SIG-M5 treated with dmso at 0.1 percent for 504 hours (cell line): ENCODE measurements around the gene RBPJ.

Source experiments
- DNase-seq: peaks from one replicate; lab custom pipeline; 2025; ENCODE audit not compliant: unreplicated experiment; lab: John Stamatoyannopoulos, UW

The RBPJ gene

GRCh38 chr4:26320538-26321372 lies at the start of gene RBPJ:
Gene RBPJ, plus strand, starts transcription at chr4:26321014. Its CDS starts 15 bp downstream, at chr4:26321029.
- DNase-seq, result peak; percentile 93

- DNase-seq, result no peak
Observed at GRCh38 chr4:26271703-26272102, 49.1 kb upstream of the RBPJ start.

DNA sequence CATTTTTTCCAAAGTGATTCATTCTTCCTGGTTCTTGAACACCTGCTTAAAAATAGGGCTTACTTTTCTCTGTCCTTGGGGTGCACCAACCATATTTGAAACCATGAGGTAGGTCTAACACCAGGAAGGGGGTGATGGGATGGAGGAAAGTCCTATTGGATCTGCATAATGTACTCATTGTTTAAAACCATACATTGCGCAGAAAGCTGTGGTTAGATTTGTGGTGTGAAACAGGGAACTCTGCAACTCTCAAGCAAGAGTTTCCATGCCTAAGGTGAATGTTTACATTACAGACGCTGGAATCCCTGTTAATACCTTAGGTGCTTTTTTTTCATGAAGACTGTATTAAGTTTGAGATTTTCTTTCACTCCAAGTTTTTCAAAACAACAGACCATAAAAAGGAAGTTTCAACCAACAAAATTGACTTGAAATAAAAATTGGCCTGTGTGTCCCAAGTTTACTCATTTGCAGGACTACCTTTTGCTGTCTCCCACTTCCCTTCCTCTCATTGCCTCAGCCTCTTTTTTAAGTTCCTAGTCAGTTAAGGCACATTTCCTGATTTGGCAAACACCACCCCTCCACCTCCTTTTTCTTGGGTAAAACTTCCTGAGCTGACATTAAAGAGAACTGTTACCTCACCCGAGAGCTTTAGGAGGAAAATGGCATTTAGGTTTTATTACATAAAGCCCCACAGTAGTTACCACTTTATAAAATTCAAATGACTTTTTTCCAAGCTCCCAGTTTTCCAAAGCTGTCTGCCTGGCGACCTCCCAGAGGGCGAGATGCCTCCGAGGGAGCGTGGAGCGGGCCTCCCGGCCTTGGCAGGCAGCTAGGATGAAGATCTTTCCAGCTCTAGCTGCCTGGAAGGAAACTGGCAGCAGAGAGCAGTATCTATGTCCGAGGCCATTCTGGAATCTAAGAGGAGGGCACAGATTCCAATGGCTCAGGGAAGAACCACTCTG lies 47.9 kb upstream of the RBPJ start:
- DNase-seq, result peak; percentile 91

GRCh38 chr4:26273616-26273980 lies 47.2 kb upstream of the RBPJ start:
- DNase-seq, result peak; percentile 93

GRCh38 chr4:26275281-26275680 lies 45.5 kb upstream of the RBPJ start:
- DNase-seq, result peak; percentile 71

- DNase-seq, result no peak
Observed at GRCh38 chr4:26279446-26279845, 41.4 kb upstream of the RBPJ start.

DNA sequence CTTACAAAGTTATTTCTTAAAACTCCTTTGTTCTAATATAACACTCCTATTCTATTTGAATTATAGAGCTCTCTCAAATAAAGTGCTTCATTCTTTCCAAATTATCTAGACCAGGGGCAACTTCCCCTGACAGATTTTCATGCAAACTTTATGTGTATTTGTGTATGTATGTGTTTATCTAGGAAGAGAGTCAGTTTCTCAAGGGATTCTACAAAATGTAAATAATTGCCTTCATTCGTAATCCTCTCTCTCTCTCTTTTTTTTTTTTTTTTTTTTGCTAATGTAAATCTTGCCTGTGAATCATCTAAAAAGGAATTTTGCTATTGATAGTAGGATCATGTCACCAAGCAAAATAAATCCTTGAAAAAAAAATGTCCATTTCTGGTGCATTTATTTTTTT lies 38.9 kb upstream of the RBPJ start:
- DNase-seq, result no peak

DNA sequence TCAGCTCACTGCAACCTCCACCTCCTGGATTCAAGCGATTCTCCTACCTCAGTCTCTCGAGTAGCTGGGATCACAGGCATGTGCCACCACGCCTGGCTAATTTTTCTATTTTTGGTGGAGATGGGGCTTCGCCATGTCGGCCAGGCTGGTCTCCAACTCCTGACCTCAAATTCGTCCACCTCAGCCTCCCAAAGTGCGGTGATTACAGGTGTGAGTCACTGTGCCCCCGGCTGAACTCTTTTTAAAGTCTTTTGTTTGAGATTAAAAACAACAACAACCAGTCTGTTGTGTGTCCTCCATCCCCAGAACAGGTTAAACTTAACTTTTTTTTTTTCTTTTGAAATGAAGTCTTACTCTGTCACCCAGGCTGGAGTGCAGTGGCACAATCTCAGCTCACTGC lies 36.3 kb upstream of the RBPJ start:
- no peak for DNase-seq

- DNase-seq, result no peak
Observed at GRCh38 chr4:26285272-26285671, 35.5 kb upstream of the RBPJ start.

GRCh38 chr4:26287756-26288155 lies 33.1 kb upstream of the RBPJ start:
- peak; percentile 51 for DNase-seq

DNA sequence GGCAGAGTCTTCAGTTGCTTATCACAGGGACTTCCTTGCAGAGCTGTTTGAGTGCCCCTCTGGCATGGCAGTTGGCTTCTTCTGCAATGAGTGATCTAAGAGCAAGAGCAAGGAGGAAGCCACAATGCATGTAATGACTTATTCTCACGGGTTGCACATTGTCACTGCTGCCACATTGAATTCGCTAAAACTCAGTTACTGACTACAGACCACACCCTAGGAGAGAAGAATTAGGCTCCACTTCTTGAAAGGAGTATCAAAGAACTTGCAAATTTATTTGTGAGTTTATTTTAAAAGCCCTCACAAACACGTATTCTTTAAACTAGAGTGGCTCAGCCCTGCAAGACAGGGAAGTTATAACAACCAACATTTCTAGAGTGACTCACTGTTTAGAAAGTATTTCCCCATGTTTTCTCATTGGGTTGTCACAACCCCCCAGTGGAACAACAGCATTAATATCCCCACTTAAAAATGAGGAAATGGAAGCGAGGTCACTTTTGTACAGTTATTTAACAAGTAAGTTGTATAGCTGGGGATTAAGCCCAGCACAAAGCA lies 32.4 kb upstream of the RBPJ start:
- peak; percentile 97 for DNase-seq

GRCh38 chr4:26289401-26289800 lies 31.4 kb upstream of the RBPJ start:
- DNase-seq, result no peak

GRCh38 chr4:26290321-26290720 lies 30.5 kb upstream of the RBPJ start:
- DNase-seq, result no peak

GRCh38 chr4:26294904-26295303 lies 25.9 kb upstream of the RBPJ start:
- DNase-seq, result no peak

DNA sequence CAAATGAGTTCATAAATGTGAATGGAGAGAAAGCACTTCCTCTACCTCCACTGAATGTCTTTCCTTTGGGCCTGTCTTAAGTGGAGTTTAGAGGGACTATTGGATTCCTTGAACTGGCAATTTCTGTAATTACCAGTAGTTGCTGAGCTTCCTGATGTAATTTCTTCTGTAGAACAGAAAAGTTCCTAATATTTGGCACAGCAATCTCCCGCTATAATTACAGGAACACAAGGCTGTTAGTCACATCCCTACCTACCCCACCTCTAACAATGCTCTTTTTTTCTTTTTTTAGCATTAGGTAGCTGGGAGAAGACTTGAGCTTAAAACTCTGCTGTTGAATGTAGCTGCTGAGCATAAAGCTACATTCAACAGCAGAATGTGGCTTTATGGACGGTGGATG lies 24.8 kb upstream of the RBPJ start:
- DNase-seq, result no peak

DNA sequence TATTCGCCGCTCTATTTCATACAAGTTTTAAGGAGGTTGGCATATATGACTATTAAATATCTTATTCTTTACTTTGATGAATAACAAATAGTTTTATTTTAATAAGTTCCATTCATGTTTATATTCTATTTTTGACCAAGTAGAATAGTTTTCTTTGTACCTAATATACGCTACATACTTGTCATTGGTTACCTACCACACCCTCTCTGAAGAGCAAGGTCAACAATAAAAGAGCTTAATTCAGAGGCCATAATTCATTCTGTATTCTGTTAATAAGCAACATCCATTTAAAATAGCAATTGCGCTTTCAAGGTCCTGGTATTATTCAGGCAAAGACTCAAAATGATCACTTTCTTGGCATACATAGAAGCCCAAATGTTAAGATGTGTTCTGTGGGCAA lies 24.3 kb upstream of the RBPJ start:
- DNase-seq, result no peak

- no peak for DNase-seq
Observed at GRCh38 chr4:26297219-26297618, 23.6 kb upstream of the RBPJ start.

DNA sequence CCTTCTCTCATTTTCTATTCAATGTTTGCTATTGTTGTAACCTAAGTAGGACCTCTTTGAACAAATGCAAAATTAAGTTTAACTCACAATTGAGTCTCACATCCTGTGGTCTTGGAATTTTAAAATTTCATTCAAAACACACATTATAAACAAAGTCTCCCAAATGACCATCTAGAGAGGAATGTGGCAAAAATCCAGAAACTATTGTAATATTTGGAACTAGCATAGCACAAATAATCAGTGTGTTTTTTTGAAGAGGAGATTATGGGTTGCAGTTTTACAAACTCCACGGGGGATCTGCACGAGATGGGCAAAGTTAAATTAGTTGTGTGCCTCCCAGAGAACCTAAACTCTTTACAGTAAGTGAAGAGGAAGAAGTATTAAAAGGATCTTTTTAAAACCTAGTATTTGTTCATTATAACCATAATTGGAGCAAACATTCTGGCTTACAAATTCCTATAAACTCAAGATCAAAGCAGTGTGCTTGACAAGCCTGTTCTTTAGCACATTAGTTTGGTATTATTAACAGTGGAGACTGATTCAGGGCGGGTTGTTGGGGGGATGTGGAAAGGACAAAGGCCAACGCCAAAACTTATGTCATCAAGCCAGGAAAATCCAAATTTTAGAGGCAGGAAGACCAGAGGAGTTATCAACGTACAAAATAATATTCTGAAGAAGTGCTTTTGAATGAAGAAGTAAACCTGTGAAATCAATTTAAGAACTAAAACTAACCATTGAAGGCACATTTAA lies 22.4 kb upstream of the RBPJ start:
- DNase-seq, result no peak

- DNase-seq, result no peak
Observed at GRCh38 chr4:26299254-26299882, 21.4 kb upstream of the RBPJ start.
